ENCODE data around the gene SPDYE2B.
"Not testable (repeated sequence)": the region's sequence is repeated elsewhere in the genome, so short reads cannot be mapped to it uniquely, and the experiment has no call there.

DNA sequence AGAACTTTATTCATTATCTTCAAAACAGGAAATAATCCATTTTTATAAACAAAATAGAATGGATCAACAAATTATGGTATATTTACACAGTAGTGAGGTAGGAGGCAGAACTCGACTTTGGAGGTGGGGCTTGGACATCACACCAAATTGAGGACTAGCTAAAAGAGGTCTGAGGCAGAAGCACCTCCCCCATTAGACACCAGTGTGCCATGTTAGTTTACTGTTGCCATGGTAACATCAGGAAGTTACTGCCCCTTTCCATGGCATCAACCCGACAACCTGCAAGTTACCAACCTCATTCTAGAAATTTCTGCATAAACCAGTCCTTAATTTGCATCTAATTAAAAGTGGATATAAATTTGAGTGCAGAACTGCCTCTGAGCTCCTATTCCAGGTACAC, 45.9 kb downstream of the SPDYE2B start:
- TF ChIP-seq, protein P1, sequence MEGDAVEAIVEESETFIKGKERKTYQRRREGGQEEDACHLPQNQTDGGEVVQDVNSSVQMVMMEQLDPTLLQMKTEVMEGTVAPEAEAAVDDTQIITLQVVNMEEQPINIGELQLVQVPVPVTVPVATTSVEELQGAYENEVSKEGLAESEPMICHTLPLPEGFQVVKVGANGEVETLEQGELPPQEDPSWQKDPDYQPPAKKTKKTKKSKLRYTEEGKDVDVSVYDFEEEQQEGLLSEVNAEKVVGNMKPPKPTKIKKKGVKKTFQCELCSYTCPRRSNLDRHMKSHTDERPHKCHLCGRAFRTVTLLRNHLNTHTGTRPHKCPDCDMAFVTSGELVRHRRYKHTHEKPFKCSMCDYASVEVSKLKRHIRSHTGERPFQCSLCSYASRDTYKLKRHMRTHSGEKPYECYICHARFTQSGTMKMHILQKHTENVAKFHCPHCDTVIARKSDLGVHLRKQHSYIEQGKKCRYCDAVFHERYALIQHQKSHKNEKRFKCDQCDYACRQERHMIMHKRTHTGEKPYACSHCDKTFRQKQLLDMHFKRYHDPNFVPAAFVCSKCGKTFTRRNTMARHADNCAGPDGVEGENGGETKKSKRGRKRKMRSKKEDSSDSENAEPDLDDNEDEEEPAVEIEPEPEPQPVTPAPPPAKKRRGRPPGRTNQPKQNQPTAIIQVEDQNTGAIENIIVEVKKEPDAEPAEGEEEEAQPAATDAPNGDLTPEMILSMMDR (IDR thresholded peaks at IDR 0.05): not testable (repeated sequence)
- not testable (repeated sequence) for TF ChIP-seq POLR2AphosphoS5 (IDR thresholded peaks at IDR 0.05)

Measured in breast epithelium (tissue), 3 donors.